ENCODE results near the gene RNLS.
"Not testable (repeated sequence)": the region's sequence is repeated elsewhere in the genome, so short reads cannot be mapped to it uniquely, and the experiment has no call there.

RNLS gene

GRCh38 chr10:88346144-88346977, 236.8 kb downstream of the RNLS start:
- DNase-seq (ENCODE audit: low read depth in 2 of 2) = no peak

- no peak for DNase-seq (ENCODE audit: low read depth in 2 of 2)
These were observed 239.2 kb downstream of the RNLS start for GRCh38 chr10:88343761-88344484.

- no peak for DNase-seq (ENCODE audit: low read depth in 2 of 2)
These were observed 240.3 kb downstream of the RNLS start for GRCh38 chr10:88342733-88343310.

- DNase-seq (ENCODE audit: low read depth in 2 of 2) = no peak
These were observed 246.0 kb downstream of the RNLS start for GRCh38 chr10:88337134-88337533.

DNA sequence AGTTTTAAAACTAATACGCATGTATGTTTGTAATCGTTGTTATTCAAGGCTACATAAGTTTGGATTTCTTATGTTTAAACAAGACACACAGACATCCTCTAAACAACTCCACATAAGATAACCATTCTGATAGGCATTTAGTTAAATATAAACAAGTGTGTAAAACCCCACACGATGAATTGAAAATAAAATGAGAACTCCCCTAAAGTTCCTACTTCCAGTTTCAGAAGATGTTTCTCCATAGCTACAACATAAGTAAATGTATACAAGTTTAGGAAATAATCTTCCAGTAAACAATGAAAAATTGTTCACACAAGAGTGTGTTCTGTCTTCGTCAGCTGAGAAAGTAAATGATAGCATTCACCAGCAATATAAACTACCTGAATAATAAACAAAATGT, 246.8 kb downstream of the RNLS start:
- DNase-seq (ENCODE audit: low read depth in 2 of 2) = no peak

GRCh38 chr10:88333248-88333630, 249.9 kb downstream of the RNLS start:
- DNase-seq (ENCODE audit: low read depth in 2 of 2) = no peak

- no peak for DNase-seq (ENCODE audit: low read depth in 2 of 2)
These were observed 250.4 kb downstream of the RNLS start for GRCh38 chr10:88332503-88333247.

- no peak for DNase-seq (ENCODE audit: low read depth in 2 of 2)
These were observed 252.9 kb downstream of the RNLS start for GRCh38 chr10:88330174-88330573.

DNA sequence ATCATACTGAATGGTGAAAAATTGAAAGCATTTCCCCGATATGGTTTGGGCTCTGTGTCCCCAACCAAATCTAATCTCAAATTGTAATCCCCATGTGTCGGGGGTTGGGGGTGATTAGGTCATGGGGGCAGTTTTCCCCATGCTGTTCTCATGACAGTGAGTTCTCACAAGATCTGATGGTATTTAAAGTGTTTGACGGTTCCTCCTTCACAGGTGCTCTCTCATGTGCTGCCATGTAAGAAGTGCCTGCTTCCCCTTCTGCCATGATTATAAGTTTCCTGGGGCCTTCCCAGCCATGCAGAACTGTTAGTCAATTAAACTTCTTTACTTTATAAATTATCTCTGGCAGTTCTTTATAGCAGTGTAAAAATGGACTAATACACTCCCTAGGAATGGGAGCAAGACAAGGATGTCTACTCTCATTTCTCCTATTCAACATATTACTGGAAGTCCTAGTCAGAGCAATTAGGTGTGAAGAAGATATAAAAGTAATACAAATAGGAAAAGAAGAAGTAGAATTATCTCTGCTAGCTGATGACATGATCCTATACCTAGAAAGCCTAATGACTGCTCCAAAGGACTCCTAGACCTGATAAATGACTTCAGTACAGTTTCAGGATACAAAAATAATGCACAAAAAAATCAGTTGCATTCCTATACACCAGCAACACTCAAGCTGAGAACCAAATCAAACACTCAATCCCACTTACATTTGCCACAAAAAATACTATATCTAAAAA, 260.6 kb downstream of the RNLS start:
- DNase-seq (ENCODE audit: low read depth in 2 of 2) = no peak

DNA sequence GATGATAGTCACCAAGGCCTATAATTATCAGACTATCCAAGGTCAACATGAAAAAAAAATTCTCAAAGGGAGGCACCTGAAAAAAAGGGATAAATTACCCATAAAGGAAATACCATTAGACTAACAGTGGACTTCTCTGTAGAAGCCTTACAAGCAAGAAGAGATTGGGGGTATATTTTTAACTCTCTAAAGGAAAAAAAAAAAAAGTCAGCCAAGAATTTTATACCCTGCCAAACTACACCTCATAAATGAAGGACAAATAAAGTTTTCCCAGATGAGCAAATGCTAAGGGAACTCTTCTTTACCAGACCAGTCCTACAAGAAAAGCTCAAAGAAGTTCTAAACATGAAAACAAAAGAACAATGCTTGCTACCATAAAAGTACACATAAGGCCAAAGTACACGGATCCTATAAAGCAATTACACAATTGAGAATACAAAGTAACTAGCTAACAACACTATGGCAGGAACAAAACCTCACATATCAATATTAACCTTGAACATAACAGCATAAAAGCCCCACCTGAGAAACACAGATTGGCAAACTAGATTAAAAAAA, 263.1 kb downstream of the RNLS start:
- DNase-seq (ENCODE audit: low read depth in 2 of 2) = no peak

DNA sequence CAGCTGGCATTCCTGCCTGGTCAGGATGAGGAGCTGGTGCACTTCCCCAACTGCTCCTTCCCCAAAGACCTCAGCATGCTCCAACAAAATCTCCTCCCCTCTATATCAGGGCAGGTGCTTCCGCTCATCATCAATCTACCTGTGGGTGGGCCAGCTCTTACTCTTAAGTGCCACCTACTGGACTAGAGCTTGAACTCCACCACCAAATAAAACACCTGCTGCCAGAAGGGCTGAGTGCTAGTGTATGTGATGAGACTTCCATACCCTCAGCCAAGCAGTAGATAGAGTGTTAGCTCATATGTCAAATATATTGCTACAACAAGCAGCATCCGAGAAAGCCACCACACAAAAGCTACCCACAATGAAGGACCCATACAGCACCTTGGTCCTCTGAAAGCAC, 264.3 kb downstream of the RNLS start:
- no peak for DNase-seq (ENCODE audit: low read depth in 2 of 2)

DNA sequence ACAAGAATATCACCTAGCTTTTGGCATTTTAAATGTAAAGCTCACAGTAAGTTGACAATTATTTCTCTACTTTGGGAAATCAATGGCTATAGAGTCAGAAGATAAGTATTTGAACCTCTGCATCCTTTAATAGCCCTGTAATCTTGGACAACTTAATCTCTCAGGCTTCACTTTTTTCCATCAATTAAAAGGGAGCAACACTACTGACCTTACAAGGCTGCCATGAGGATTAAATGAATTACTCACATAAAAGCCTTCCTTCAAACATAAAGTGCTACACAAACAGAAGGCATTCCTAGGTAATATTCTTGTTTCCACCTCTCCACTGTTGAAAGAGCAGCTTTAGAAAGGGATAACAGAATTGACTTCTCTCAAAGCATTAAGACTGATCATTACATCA, 266.0 kb downstream of the RNLS start:
- no peak for DNase-seq (ENCODE audit: low read depth in 2 of 2)

GRCh38 chr10:88316292-88316861, 266.7 kb downstream of the RNLS start:
- no peak for DNase-seq (ENCODE audit: low read depth in 2 of 2)

DNA sequence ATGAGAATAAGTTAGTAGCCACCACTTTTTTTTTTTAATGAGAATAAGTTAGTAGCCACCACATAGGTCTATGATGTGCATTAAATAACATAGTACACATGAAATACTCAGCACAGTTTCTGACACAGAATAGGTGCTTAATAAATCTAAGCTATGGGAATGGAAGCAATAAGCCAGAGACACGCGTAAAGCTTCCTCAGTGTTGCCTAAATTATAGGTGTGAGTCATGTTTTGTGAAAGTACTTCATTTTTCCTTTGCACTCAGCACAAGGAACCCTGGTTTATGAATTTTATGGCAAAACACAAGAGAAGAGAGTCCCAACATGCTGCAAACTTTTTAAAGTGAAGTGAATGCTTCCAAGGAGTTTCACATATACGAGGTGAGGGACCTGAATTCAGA, 267.4 kb downstream of the RNLS start:
- no peak for DNase-seq (ENCODE audit: low read depth in 2 of 2)

DNA sequence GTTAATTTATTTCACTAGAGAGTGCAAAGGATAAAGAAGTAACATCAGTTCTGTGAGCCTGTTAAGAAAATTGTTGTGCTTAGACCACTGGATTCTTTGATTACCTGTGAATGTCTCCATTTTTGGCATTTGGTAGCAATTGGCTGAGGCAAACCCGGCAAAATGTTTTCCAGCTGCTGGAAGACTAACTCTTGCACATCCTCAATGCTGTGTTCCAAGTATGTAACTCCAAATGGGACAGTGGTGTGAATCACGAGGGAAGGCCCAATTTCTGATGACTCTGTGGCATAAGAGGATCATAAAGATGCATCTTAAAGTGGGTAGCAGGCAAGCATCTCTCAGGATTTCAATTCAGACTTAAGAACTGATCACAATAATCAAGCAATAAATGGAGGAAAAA, 268.8 kb downstream of the RNLS start:
- no peak for DNase-seq (ENCODE audit: low read depth in 2 of 2)

- DNase-seq (ENCODE audit: low read depth in 2 of 2) = no peak
These were observed 269.2 kb downstream of the RNLS start for GRCh38 chr10:88313878-88314277.

- DNase-seq (ENCODE audit: low read depth in 2 of 2) = no peak
These were observed 270.3 kb downstream of the RNLS start for GRCh38 chr10:88312855-88313254.

DNA sequence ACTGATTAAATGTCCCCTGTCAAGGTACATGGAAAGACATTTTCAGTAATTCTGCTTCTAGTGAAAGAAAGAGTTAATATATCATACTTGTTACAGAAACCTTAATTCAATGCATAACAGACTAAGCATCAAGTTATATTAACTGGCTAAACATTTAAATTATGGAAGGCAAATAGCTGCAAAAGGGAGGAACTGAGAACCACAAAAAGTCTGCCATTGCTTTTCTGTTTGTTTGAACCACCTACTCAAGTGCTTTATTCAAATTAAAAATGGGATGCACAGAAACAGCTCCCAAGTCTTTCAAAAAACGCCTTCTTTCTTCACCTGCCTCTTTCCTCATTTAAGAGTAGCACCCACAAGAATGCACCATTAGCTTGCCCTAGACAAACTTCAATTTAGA, 271.9 kb downstream of the RNLS start:
- no peak for DNase-seq (ENCODE audit: low read depth in 2 of 2)

- no peak for DNase-seq (ENCODE audit: low read depth in 2 of 2)
These were observed 273.8 kb downstream of the RNLS start for GRCh38 chr10:88309365-88309764.

- DNase-seq (ENCODE audit: low read depth in 2 of 2) = not testable (repeated sequence)
These were observed 274.8 kb downstream of the RNLS start for GRCh38 chr10:88308361-88308760.

DNA sequence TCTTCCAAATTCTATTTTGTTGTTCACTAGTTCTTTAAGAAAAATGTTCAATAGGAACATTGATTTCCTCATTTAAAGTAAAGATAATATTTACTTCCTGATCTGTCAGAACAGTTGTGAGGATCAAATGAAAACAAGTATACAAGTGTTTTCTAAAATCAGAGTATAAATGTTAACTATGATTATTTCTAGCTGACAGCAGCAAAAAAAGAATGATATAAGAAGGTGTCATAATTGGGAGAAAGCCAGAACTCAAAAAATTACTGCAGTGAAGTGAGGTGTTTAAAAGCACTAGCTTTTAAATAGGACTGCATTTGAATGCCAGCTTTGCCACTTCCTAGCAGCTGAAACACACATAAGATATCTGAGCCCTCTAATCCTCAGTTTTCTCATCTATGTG, 283.3 kb downstream of the RNLS start:
- no peak for DNase-seq (ENCODE audit: low read depth in 2 of 2)
